Measurements from ENCODE around the gene MS4A12. TPM values are rescaled to one million over a fixed set of nuclear protein-coding genes. Genes with fewer than 3 reads are reported as not detected.
"Not testable (repeated sequence)": the region's sequence is repeated elsewhere in the genome, so short reads cannot be mapped to it uniquely, and the experiment has no call there.

Gene MS4A12
- polyA plus RNA-seq, 6 donors from 2014 or later = not detected

DNA sequence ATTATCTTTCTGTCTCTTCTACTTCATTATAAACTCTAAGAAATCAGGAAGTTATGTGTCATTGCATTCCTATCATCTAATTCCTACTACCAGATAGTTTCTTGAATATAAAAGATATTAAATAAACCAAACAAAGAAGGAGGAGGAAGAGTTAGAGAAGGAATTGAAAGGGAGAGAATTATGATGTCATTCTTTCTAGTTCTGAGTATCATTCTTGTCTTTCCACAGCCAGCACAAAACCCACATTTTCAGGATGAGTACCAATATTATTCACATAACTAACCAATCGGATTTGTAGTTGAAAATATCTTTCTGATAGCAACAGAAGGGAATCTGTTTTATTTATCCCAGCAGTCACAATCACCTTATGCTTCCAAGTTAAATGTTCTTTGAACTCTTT is 35.9 kb downstream of the MS4A12 start:
- peaks cover 0 to 5% (median 0%) of the 10 kb centered on the region in 3 donors for H3K27me3 Mint-ChIP-seq
- no peak overlapping the region for H3K4me3 Mint-ChIP-seq
- H3K27ac Mint-ChIP-seq = peak overlapping the region in 1 of 6 donors; percentile 67
- no peak for DNase-seq
- peaks cover 7 to 14% (median 11%) of the 10 kb centered on the region in 3 donors for H3K4me1 Mint-ChIP-seq
- H3K9me3 Mint-ChIP-seq = no peaks in the 10 kb centered on the region
- no peaks in the 10 kb centered on the region for H3K36me3 Mint-ChIP-seq
- no peak for ATAC-seq (ENCODE audit: low read depth in 2 of 2)

DNA sequence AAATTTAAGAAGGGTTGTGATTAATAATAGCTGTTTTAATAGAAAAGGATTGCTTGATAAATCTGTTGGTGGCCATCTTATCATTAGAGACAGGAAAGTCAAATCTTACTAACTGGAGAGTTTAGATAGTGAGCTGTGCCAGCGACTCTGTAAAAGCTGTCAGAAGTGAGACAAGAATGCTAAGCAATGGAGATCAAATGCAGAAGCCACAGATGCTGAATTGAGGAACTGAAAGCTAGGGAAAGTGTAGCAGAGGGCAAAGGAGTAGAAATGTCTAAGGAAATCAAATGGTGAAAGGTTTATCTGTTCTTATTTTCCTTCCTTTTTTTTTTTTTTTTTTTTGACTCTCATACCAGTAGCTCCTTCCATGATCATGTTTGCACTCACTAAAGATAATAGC is 36.4 kb downstream of the MS4A12 start:
- peak overlapping the region in 2 of 6 donors; percentile 16 to 22 for H3K27ac Mint-ChIP-seq
- ATAC-seq (ENCODE audit: low read depth in 2 of 2) = peak; percentile 100
- peak; percentile 67 for DNase-seq

DNA sequence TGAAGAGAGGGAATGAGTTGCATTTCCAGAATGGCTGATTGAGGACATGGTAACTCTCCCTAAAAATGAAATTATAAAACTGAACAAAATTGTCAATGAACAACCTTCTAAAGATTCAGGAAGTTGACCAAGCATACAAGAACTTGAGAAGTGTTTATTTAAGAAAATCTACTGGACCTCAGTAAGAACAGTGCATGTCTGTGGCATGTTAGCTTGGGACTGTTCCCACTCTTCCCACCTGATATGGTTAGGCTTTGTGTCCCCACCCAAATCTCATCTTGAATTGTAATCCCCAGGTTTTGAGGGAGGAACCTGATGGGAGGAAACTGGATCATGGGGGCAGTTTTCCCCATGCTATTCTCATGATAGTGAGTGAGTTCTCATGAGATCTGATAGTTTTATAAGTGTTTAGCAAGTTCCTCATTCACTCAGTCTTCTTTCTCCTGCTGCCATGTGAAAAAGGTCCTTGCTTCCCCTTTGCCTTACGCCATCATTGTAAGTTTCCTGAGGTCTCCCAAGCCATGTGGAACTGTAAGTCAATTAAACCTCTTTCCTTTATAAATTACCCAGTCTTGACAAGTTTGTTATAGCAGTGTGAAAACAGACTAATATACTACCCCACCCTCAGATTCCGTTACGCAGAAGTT is 38.0 kb downstream of the MS4A12 start:
- Mint-ChIP-seq H3K27ac (peak overlapping the region in 2 of 6 donors; percentile 28 to 34), H3K4me3 (no peak overlapping the region), H3K4me1 (peaks cover 7 to 14% (median 11%) of the 10 kb centered on the region in 3 donors), H3K9me3 (no peaks in the 10 kb centered on the region), H3K36me3 (no peaks in the 10 kb centered on the region), H3K27me3 (peaks cover 0 to 5% (median 0%) of the 10 kb centered on the region in 3 donors)
- no peak for DNase-seq
- ATAC-seq (ENCODE audit: low read depth in 2 of 2) = no peak

More for the DNA sequence above, 36.4 kb downstream of the MS4A12 start:
- Mint-ChIP-seq H3K4me3 (no peak overlapping the region), H3K9me3 (no peaks in the 10 kb centered on the region), H3K4me1 (peaks cover 7 to 14% (median 11%) of the 10 kb centered on the region in 3 donors), H3K36me3 (no peaks in the 10 kb centered on the region), H3K27me3 (peaks cover 0 to 5% (median 0%) of the 10 kb centered on the region in 3 donors)

GRCh38 chr11:60532383-60532782 is 39.8 kb downstream of the MS4A12 start:
- ATAC-seq (ENCODE audit: low read depth in 2 of 2); H3K36me3 Mint-ChIP-seq; H3K9me3 Mint-ChIP-seq; H3K27me3 Mint-ChIP-seq; H3K27ac Mint-ChIP-seq; H3K4me3 Mint-ChIP-seq; DNase-seq: not testable (repeated sequence)
- peaks cover 7 to 14% (median 11%) of the 10 kb centered on the region in 3 donors for H3K4me1 Mint-ChIP-seq

DNA sequence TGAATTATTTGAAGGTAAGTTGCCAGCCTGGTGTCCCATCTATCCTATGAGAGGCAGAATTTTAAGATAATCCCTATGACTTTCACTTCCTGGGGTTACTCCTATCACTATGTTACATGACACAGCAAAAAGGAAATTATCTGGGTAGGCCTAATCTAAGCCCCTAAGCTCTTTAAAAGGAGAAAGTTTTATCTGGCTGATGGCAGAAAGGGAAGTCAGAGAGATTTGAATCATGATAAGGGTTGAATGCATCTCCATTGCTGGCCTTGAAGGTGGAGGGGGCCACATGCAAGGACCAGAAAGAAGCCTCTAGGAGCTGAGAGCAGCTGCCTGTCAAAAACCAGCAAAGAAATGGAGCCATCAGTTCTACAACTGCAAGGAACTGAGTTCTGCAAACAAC is 46.0 kb downstream of the MS4A12 start:
- H3K4me3 Mint-ChIP-seq; DNase-seq; H3K4me1 Mint-ChIP-seq; ATAC-seq (ENCODE audit: low read depth in 2 of 2); H3K36me3 Mint-ChIP-seq; H3K27ac Mint-ChIP-seq; H3K27me3 Mint-ChIP-seq: not testable (repeated sequence)
- H3K9me3 Mint-ChIP-seq = peaks cover 0 to 11% (median 6%) of the 10 kb centered on the region in 7 donors

- no peaks in the 10 kb centered on the region for H3K4me1 Mint-ChIP-seq
- H3K27ac Mint-ChIP-seq = no peak overlapping the region
- H3K27me3 Mint-ChIP-seq = peaks cover 0 to 12% (median 9%) of the 10 kb centered on the region in 3 donors
- no peak for DNase-seq
- H3K4me3 Mint-ChIP-seq = no peak overlapping the region
- H3K36me3 Mint-ChIP-seq = peaks cover 5 to 13% of the 10 kb centered on the region in 2 donors
- peaks cover 0 to 15% (median 7%) of the 10 kb centered on the region in 7 donors for H3K9me3 Mint-ChIP-seq
- ATAC-seq (ENCODE audit: low read depth in 2 of 2) = no peak
Measured at GRCh38 chr11:60544077-60544476, 51.5 kb downstream of the MS4A12 start.

Other genes with a start within 250 kb of the MS4A12 start
- not detected for gene MS4A4E, start 249.6 kb upstream of the MS4A12 start, polyA plus RNA-seq (ENCODE audit: low read depth in 6 of 6)
- under 1 TPM in 2 of 6 donors, not detected in 4; 0.16 to 0.34 TPM for gene MS4A4A, start 212.1 kb upstream of the MS4A12 start, polyA plus RNA-seq (ENCODE audit: low read depth in 6 of 6)
- gene MS4A6E, start 165.5 kb upstream of the MS4A12 start, polyA plus RNA-seq (ENCODE audit: low read depth in 6 of 6) = not detected
- 10 to 100 TPM; 24.5 to 47.8 (median 30.0) TPM for gene MS4A7, start 114.2 kb upstream of the MS4A12 start, polyA plus RNA-seq (ENCODE audit: low read depth in 6 of 6)
- 1 to 10 TPM in 2 of 6 donors, under 1 TPM in 3, not detected in 1; 0.43 to 1.8 (median 0.64) TPM for gene MS4A14, start 96.3 kb upstream of the MS4A12 start, polyA plus RNA-seq (ENCODE audit: low read depth in 6 of 6)
- not detected for gene MS4A5, start 63.2 kb upstream of the MS4A12 start, polyA plus RNA-seq (ENCODE audit: low read depth in 6 of 6)
- gene MS4A1, start 36.9 kb upstream of the MS4A12 start, polyA plus RNA-seq (ENCODE audit: low read depth in 6 of 6) = 1,000 to 10,000 TPM in 1 of 6 donors, 100 to 1,000 TPM in 5; 910 to 1,188 (median 959) TPM
- not detected for gene MS4A13, start 22.6 kb downstream of the MS4A12 start, polyA plus RNA-seq (ENCODE audit: low read depth in 6 of 6)
- gene MS4A8, start 206.8 kb downstream of the MS4A12 start, polyA plus RNA-seq (ENCODE audit: low read depth in 6 of 6) = not detected
- not detected for gene MS4A18, start 231.9 kb downstream of the MS4A12 start, polyA plus RNA-seq (ENCODE audit: low read depth in 6 of 6)